ENCODE results near the gene MACROD1.

Gene MACROD1

DNA sequence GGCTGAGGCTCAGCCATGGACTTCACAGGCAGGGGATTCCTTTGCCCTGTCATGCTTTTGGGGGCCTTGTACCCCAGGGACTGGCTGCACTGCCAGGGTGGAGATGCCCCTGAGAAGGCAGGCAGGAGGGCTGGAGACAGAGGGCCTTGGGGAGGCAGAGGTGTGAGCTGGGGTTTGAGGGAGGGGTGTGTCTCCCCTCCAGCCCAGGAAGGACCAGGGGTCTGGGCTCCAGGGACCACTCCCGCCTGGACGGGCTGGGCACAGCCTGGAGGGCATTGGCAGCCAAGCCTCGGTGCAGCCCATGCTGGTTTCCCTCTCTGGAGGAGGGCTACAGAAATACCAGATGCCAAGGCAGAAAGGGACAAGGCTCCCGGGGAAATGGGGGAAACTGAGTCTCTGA, 160.2 kb downstream of the MACROD1 start:
- Mint-ChIP-seq H3K36me3 (ENCODE audit: low read depth) (no peaks in the 10 kb centered on the region), H3K27ac (no peak overlapping the region), H3K9me3 (no peaks in the 10 kb centered on the region), H3K4me1 (peaks cover 56% of the 10 kb centered on the region), H3K27me3 (ENCODE audit: low read depth) (peaks cover 33% of the 10 kb centered on the region), H3K4me3 (no peak overlapping the region)
- TF ChIP-seq, protein P1, sequence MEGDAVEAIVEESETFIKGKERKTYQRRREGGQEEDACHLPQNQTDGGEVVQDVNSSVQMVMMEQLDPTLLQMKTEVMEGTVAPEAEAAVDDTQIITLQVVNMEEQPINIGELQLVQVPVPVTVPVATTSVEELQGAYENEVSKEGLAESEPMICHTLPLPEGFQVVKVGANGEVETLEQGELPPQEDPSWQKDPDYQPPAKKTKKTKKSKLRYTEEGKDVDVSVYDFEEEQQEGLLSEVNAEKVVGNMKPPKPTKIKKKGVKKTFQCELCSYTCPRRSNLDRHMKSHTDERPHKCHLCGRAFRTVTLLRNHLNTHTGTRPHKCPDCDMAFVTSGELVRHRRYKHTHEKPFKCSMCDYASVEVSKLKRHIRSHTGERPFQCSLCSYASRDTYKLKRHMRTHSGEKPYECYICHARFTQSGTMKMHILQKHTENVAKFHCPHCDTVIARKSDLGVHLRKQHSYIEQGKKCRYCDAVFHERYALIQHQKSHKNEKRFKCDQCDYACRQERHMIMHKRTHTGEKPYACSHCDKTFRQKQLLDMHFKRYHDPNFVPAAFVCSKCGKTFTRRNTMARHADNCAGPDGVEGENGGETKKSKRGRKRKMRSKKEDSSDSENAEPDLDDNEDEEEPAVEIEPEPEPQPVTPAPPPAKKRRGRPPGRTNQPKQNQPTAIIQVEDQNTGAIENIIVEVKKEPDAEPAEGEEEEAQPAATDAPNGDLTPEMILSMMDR (IDR thresholded peaks at IDR 0.05; ENCODE audit: unreplicated experiment in 3 of 3) = no peak

DNA sequence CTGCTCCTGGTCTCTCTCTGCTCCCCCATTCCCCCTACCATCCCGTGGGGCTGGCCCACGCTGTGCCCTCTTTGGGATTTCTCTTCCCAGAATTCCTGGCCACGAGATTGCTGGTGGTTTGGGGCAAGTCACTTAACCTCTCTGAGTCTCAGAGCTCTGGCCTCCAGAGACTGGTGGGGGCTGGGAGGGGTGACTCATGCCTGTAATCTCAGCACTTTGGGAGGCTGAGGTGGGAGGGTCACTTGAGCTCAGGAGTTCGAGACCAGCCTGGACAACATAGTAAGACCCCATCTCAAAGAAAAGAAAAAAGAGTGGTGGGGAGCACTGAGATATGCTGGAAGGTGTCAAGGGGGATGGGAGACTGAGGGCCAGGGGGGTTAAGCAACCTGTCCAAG, 161.3 kb downstream of the MACROD1 start:
- H3K9me3 Mint-ChIP-seq = no peaks in the 10 kb centered on the region
- H3K36me3 Mint-ChIP-seq (ENCODE audit: low read depth) = no peaks in the 10 kb centered on the region
- TF ChIP-seq, protein P1 (IDR thresholded peaks at IDR 0.05; ENCODE audit: unreplicated experiment in 3 of 3) = no peak
- peaks cover 56% of the 10 kb centered on the region for H3K4me1 Mint-ChIP-seq
- no peak overlapping the region for H3K4me3 Mint-ChIP-seq
- H3K27ac Mint-ChIP-seq = no peak overlapping the region
- H3K27me3 Mint-ChIP-seq (ENCODE audit: low read depth) = peaks cover 31% of the 10 kb centered on the region

DNA sequence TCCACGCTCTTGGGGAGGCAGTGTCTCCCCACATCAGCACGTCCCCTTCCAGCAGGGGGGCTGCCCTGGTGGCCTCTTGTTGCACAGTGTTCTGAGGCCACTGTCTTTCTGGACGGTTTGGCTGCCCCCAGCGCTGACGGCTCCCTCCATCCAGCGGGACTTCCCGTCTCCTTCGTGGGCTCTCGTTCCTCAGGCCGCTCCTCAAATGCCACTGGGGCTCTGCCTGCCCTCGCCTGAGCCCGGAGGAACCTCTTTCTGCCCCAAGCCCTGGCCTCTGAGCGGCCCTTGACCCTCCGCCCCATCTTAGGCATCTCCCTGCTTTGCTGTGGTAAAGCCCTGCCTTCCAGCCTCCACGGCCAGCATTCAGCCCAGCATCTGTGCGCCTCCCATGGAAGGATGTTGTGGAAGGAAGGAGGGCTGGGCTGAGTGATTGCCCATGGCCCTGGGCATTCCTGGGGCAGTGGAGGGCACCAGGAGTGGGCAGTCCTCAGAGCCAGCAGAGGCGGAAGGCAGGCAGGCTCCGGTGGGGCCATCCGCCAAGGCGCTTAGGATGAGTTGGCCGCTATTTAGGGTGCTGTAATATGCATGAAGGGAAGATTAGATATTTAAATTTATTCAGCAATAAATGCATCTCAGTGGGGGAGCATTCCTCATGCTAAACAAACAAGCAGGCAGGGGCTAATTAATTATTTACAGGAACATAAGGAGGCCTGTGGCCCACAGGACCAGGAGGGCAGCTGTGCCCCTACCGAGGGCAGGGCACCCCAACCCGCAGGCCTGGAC, 161.9 kb downstream of the MACROD1 start:
- TF ChIP-seq, protein P1 (IDR thresholded peaks at IDR 0.05; ENCODE audit: unreplicated experiment in 3 of 3) = no peak
- Mint-ChIP-seq H3K27ac (peak overlapping the region; percentile 55 to 72 (median 62)), H3K4me3 (peak overlapping the region in 1 of 3 experiments; percentile 12), H3K27me3 (ENCODE audit: low read depth) (peaks cover 31% of the 10 kb centered on the region), H3K4me1 (peaks cover 53% of the 10 kb centered on the region), H3K9me3 (no peaks in the 10 kb centered on the region), H3K36me3 (ENCODE audit: low read depth) (no peaks in the 10 kb centered on the region)

DNA sequence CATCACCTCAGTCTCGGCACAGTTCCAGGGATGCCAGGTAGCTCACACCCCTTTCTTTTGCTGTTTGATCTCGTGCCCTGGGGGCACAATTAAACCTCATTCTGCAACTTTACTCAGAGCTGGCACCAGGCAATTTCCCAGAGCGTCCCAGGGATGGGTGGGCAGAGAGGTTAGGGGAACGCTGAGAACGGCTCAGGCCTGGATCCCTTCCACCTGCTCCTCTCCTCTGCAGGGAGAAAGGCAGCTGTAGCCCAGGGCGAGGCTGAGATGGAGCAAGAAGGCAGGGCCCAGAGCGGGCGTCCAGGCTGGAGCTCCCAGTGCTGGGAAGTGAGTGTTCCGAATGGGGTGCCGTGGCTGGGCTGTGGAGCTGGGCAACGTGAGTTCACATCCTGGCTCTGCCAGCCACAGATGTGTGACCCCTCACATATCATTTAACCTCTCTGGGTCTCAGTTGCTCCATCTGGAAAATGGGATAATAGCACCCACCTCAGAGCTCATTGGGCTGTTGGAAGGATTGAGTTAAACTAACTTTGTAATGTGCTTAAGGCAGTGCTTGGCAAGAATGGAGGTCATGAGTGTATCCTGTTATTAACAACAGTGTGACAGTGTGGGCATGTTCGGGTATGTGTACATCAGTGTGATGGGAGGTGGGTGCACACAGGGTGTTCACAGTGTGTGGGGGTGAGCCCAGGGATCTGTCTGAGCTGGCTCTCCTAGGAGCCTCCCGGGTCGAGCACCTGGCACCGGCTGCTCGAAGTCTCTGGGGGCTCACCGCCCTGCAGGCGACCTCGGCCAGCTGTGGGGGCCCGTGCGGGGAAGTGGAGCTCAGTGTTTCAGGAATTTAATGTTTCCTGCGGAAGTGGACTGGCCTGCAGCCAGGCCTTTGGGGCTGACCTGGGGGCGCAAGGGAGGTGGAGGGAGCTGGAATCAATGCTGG, 164.2 kb downstream of the MACROD1 start:
- Mint-ChIP-seq H3K27me3 (ENCODE audit: low read depth) (peaks cover 21% of the 10 kb centered on the region), H3K4me1 (peaks cover 37% of the 10 kb centered on the region), H3K27ac (peak overlapping the region; percentile 27 to 67 (median 31)), H3K9me3 (no peaks in the 10 kb centered on the region), H3K36me3 (ENCODE audit: low read depth) (peaks cover 15% of the 10 kb centered on the region), H3K4me3 (peak overlapping the region; percentile 7 to 24 (median 17))
- TF ChIP-seq, protein P1 (IDR thresholded peaks at IDR 0.05; ENCODE audit: unreplicated experiment in 3 of 3) = no peak

DNA sequence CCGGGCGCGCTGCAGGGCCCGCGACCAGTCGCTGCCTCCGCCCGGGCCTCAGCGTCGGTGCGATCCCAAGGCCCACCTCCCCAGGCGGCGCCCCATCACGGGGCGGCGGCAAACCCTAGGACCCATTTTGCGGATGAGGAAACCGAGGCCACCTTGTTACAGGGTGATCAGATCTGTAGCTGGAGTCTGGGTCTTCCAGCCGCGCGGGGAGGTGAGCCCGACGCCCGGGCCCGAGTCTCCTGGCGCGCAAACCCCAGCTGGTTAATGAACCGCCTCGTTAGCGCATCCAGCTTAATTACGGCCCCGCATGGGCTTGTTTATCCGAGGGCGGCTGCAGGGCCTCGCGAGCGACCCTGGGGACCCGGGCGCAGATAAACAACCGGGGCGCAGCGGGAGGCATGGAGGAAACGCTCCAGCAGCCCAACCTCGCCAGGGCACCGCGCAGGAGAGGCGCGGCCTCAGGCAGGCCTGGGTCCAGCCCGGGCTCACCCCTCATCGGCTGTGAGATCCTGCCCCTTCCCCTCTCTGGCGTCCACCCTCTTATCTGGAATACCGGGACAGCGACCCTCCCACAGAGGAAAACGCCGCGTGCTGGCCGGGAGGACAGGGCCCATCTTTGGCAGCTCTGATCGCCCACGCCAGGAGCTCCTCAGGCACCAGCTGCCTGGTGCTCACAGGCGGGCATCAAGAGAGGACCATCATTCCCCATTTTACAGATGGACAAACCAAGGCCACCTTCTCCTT, 165.0 kb downstream of the MACROD1 start:
- TF ChIP-seq, protein P1 (IDR thresholded peaks at IDR 0.05; ENCODE audit: unreplicated experiment in 3 of 3) = no peak
- Mint-ChIP-seq H3K36me3 (ENCODE audit: low read depth) (peaks cover 22% of the 10 kb centered on the region), H3K4me3 (peak overlapping the region in 2 of 3 experiments; percentile 7 to 17), H3K27me3 (ENCODE audit: low read depth) (peaks cover 13% of the 10 kb centered on the region), H3K9me3 (no peaks in the 10 kb centered on the region), H3K27ac (no peak overlapping the region), H3K4me1 (peaks cover 30% of the 10 kb centered on the region)

Data from nephron (organoid).